HG02642 (cell line): ENCODE results near the gene GRHL1.
A peak's percentile ranks its signal among the peaks of the same experiment; 100 is the strongest.
"Not testable (repeated sequence)": the region's sequence is repeated elsewhere in the genome, so short reads cannot be mapped to it uniquely, and the experiment has no call there.

Experiments used
- ATAC-seq: cut with Tn5 transposase; IDR thresholded peaks from one replicate; pipeline ENCODE4 v1.9.1; 2021; ENCODE audit warnings: mild to moderate bottlenecking; ENCODE audit not compliant: unreplicated experiment, poor library complexity

The GRHL1 gene, protein sequence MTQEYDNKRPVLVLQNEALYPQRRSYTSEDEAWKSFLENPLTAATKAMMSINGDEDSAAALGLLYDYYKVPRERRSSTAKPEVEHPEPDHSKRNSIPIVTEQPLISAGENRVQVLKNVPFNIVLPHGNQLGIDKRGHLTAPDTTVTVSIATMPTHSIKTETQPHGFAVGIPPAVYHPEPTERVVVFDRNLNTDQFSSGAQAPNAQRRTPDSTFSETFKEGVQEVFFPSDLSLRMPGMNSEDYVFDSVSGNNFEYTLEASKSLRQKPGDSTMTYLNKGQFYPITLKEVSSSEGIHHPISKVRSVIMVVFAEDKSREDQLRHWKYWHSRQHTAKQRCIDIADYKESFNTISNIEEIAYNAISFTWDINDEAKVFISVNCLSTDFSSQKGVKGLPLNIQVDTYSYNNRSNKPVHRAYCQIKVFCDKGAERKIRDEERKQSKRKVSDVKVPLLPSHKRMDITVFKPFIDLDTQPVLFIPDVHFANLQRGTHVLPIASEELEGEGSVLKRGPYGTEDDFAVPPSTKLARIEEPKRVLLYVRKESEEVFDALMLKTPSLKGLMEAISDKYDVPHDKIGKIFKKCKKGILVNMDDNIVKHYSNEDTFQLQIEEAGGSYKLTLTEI

GRCh38 chr2:9951522-9952285 lies at the start of gene GRHL1:
Gene GRHL1, plus strand, starts transcription at chr2:9951693. Its CDS starts 141 bp downstream, at chr2:9951834.
- peak; percentile 97 for ATAC-seq

DNA sequence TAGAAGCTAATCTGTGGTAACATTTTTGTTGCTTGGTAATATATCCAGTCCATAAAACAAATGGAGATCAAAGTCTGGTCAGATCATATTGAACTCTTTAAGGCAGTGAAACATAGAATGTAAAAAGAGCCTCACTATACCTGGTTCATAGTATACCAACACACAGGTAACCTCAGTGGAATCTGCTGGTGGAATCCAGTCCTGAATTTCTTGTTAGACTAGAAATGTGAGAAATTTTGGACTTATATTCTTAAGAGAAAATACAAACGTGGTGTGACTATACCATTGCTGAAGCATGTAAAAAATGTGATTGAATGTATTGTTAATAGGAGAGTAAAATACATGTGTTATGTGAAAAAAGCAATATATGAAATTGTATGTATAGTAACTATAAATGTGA lies 46.1 kb upstream of the GRHL1 start:
- ATAC-seq, result no peak

- ATAC-seq, result no peak
These were observed 44.1 kb upstream of the GRHL1 start for GRCh38 chr2:9907402-9907801.

GRCh38 chr2:9908639-9909038 lies 42.9 kb upstream of the GRHL1 start:
- ATAC-seq, result no peak

DNA sequence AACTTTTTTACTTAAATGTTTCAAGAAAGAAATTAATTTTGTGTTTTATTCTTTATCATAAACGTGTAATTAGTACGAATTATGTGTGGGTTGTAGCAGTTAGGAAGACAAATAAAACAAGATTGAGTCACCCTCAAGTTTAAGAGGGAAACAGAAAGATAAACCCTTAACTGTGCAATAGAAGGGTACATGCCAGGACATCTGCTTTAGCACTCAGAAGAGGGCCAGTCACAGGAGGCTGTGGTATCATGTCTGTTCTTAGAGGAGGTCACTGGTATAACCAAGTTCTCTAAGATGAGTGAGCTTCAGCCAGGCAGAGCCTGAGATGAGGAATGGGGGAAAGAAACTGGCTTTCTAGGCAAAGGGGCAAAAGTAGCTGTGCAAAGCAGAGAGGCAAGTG lies 42.4 kb upstream of the GRHL1 start:
- ATAC-seq, result no peak

DNA sequence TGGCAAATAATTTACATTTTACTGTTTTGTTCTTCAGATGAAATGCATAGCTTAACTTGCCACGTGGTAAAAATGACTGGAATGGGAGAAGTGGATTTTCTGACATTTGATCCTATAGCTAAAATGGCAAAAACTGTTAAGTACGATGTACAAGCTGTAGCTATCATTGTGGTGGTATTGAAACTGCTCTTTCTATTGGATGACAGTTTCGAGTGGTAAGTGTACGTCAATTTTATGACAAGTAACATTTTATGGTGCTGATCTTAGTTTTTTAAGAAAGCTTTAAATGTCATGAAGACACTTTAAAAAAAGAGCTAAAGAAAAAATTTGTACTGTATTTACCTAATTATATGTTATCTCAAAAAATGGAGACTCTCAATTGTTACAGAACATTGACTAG lies 40.8 kb upstream of the GRHL1 start:
- ATAC-seq, result no peak

DNA sequence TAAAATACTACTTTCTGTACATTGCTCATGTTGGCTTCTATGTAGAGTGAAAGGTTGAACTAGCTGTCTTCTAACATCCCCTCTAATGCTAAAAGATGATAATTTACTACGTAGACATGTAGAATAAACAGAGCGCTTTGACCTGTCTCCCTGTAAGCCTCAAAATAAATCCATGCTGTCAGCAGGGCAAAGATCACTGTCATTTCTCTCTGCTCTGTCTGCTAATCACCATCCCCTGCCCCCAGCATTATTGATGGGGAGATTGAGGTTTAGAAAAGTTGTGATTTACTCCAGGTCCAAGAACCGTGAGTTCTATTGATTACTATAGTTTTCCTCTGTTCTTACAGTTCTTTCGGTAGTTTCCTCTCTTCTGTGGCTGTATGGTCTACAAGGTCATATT lies 39.0 kb upstream of the GRHL1 start:
- no peak for ATAC-seq

- ATAC-seq, result peak; percentile 99
These were observed 37.0 kb upstream of the GRHL1 start for GRCh38 chr2:9914384-9915065.

DNA sequence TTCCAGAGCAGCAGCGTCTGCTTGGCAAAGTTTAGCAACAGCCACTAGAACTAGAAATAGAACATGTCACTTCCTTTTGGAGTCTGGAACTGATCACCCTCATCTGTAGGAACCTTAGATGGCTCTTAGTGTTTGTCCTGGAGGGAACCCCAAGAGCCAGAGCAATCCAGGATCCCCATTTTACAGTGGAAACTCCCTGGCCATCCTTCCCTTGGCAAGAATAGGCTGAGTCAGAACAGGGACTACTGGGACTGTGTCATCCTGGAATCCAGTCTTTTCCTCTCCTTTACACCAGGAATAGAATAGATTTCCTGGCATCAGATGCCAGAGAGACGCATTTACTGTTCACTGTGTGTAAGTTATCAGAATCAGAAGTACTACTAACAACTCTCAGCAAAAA lies 33.2 kb upstream of the GRHL1 start:
- ATAC-seq, result no peak

DNA sequence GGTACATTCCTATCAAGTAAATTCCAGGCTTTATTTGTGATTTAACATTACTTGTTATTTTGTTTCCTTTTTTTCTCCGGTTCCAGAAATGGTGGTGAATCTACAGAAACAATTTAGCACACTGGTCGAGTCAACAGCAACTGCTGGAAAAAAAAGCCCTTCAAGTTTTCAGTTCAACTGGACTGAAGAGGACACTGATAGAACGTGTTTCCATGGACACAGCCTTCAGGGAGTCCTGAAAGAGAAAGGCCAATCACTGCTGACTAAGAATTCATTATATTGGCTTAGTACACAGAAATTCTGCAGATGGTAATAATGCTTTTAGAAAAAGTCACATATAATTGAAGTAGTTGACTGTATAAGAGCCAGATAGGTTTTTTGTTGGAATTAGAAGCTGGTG lies 32.0 kb upstream of the GRHL1 start:
- no peak for ATAC-seq

- not testable (repeated sequence) for ATAC-seq
These were observed 24.5 kb upstream of the GRHL1 start for GRCh38 chr2:9927020-9927419.

- no peak for ATAC-seq
These were observed 14.2 kb upstream of the GRHL1 start for GRCh38 chr2:9937258-9937657.

DNA sequence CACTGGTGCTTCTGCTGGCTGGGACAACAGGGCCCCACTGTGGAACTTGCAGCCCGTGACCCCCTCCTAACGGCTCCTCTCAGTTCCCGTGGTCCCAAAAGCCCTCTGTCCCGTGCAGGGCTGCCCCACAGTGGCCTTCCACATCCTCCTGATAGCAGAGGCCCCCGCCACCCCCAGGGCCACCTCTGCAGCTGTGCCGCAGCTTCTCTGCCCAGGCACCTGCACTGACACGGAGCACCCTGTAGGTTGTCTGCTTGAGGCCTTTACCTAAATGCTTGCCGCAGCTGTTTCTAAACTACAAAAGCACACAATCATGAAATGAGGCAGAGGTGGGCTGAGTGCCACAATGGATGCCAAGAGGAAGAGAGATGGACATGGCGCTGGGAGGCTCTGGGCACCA lies 13.5 kb upstream of the GRHL1 start:
- ATAC-seq, result no peak

DNA sequence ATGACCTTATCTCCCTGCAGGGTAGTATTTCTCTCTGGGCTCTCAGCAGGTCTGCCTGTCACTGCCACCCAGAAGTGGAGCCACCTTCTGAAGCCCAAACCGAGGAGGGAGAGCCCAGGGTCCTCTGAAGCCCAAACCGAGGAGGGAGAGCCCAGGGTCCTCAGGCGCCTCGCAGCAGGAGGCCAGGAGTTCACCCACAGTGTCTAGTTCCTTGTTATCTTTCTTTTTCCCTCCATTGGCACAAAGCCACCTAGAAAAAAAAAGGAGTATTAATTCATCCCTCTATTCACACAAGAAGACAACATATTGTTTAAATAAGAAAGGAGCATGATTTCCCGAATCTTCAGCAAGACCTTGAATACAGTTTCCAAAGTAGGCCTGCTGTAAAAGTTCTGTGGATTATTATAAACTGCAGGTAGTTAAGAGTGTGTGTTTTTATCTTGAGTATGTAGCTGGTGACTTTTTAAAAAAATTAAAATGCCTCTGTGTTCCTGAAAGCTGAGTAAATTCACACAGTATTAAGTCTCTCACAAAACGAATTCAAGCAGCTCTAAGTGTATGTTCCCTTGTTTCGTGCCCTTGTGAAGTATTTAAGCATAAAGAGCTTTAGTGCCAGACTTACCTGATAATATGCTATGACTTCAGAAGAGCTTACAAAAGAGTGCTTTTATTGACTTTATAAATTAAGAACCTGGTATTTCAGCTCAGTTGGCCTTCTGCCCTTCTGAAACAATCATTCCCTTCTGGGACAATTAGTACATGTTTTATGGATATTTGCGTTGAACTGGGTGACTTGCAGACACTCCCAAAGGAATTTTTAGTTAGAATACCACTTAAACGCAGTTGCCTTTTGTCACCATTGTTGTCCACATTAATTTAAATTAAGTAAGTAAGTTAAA lies 11.7 kb upstream of the GRHL1 start:
- ATAC-seq, result no peak

GRCh38 chr2:9941196-9941995 lies 10.1 kb upstream of the GRHL1 start:
- no peak for ATAC-seq

- ATAC-seq, result no peak
These were observed 9.5 kb upstream of the GRHL1 start for GRCh38 chr2:9941996-9942390.

- ATAC-seq, result no peak
These were observed 7.1 kb upstream of the GRHL1 start for GRCh38 chr2:9944330-9944758.

DNA sequence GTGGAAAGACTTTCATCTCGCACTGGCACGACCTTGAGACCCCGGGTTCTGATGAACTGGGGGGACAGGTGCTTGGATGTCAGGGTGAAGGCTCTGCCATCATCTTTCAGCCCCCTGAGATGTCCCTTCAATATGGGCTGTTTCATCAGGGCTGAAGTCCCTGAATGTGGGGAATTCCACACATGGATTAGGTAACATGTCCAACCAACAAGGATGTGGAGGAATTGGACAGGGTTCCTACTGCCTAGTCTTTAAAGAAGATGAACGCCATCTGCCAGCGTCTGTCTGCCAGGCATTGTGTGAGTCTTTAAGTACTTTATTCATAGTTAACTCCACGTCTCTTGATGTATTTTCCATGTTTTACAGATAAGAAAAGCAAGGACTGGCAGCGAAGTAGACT lies 5.9 kb upstream of the GRHL1 start:
- ATAC-seq, result no peak

GRCh38 chr2:9946076-9946475 lies 5.4 kb upstream of the GRHL1 start:
- ATAC-seq, result no peak
